Measurements from ENCODE around the gene GALNS. TPM values are rescaled to one million over a fixed set of nuclear protein-coding genes. Genes with fewer than 3 reads are reported as not detected.

GALNS gene
- total RNA-seq, 1 experiment from 2014 or later = 62.3 TPM

GRCh38 chr16:88854306-88855111 is 2.2 kb downstream of the GALNS start:
- no peaks in the 10 kb centered on the region for H3K9me2 ChIP-seq (ENCODE audit: insufficient read depth)
- no peaks in the 10 kb centered on the region for H4K20me1 ChIP-seq (ENCODE audit: insufficient read depth)
- ChIA-PET POLR2A (ENCODE audit: unreplicated experiment) (no interaction called here), CTCF (no interaction called here)
- 0 out of 2 replicates have a peak, but pooled peaks cover 7% of the 10 kb centered on the region for H3K79me2 ChIP-seq (ENCODE audit: low read depth)
- TF ChIP-seq, protein P1, sequence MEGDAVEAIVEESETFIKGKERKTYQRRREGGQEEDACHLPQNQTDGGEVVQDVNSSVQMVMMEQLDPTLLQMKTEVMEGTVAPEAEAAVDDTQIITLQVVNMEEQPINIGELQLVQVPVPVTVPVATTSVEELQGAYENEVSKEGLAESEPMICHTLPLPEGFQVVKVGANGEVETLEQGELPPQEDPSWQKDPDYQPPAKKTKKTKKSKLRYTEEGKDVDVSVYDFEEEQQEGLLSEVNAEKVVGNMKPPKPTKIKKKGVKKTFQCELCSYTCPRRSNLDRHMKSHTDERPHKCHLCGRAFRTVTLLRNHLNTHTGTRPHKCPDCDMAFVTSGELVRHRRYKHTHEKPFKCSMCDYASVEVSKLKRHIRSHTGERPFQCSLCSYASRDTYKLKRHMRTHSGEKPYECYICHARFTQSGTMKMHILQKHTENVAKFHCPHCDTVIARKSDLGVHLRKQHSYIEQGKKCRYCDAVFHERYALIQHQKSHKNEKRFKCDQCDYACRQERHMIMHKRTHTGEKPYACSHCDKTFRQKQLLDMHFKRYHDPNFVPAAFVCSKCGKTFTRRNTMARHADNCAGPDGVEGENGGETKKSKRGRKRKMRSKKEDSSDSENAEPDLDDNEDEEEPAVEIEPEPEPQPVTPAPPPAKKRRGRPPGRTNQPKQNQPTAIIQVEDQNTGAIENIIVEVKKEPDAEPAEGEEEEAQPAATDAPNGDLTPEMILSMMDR (conservative IDR thresholded peaks at IDR 0.05) = no peak
- no peak for TF ChIP-seq EZH2 (IDR thresholded peaks at IDR 0.05; ENCODE audit: low read depth)
- no peak for DNase-seq
- no peaks in the 10 kb centered on the region for H3F3A ChIP-seq (ENCODE audit: insufficient read depth, low read depth)
- H3K4me2 ChIP-seq = no peak overlapping the region
- no TSS peak for BruUV-seq (replicated peaks)
- no peaks in the 10 kb centered on the region for H3K27me3 ChIP-seq (ENCODE audit: insufficient read depth, low read depth)
- intact Hi-C loops (cut with micrococcal nuclease; ENCODE audit: unreplicated experiment) = loop anchor here (10.0 kb wide), 1 partner anchor 70 kb away; no protein-coding TSS in a partner anchor
- H3K36me3 ChIP-seq (ENCODE audit: low read depth) = no peaks in the 10 kb centered on the region
- H3K4me1 ChIP-seq (replicated peaks; ENCODE audit: insufficient read depth) = peaks cover 5% of the 10 kb centered on the region
- no peak overlapping the region for H3K4me3 ChIP-seq
- H3K27ac ChIP-seq = no peak overlapping the region
- no peak overlapping the region for H2AFZ ChIP-seq
- H3K9me3 ChIP-seq (ENCODE audit: insufficient read depth, low read depth) = no peaks in the 10 kb centered on the region

- intact Hi-C loops (cut with micrococcal nuclease; ENCODE audit: unreplicated experiment) = loop anchor here (10.0 kb wide), 1 partner anchor 71 kb away; no protein-coding TSS in a partner anchor
- ChIA-PET CTCF (interaction anchor here (0.9 kb wide), 1 partner anchor 219 kb away, joined by 6 read pairs; no protein-coding TSS in a partner anchor), POLR2A (ENCODE audit: unreplicated experiment) (no interaction called here)
These were observed 3.3 kb downstream of the GALNS start for GRCh38 chr16:88853325-88853941.

GRCh38 chr16:88851616-88852015 is 5.1 kb downstream of the GALNS start:
- POLR2A ChIA-PET (ENCODE audit: unreplicated experiment) = no interaction called here
- TF ChIP-seq, protein P1 (conservative IDR thresholded peaks at IDR 0.05) = no peak
- TF ChIP-seq EZH2 (IDR thresholded peaks at IDR 0.05; ENCODE audit: low read depth) = no peak

More at GRCh38 chr16:88853325-88853941, 3.3 kb downstream of the GALNS start:
- Histone ChIP-seq H3K27me3 (ENCODE audit: insufficient read depth, low read depth) (no peaks in the 10 kb centered on the region), H3K36me3 (ENCODE audit: low read depth) (no peaks in the 10 kb centered on the region), H3K27ac (no peak overlapping the region), H3F3A (ENCODE audit: insufficient read depth, low read depth) (no peaks in the 10 kb centered on the region), H3K9me2 (ENCODE audit: insufficient read depth) (no peaks in the 10 kb centered on the region), H3K4me2 (no peak overlapping the region), H4K20me1 (ENCODE audit: insufficient read depth) (no peaks in the 10 kb centered on the region), H2AFZ (no peak overlapping the region), H3K9me3 (ENCODE audit: insufficient read depth, low read depth) (no peaks in the 10 kb centered on the region), H3K4me3 (no peak overlapping the region), H3K4me1 (replicated peaks; ENCODE audit: insufficient read depth) (peaks cover 5% of the 10 kb centered on the region), H3K79me2 (ENCODE audit: low read depth) (0 out of 2 replicates have a peak, but pooled peaks cover 7% of the 10 kb centered on the region)
- TF ChIP-seq EZH2 (IDR thresholded peaks at IDR 0.05; ENCODE audit: low read depth) = no peak
- TF ChIP-seq, protein P1 (conservative IDR thresholded peaks at IDR 0.05) = no peak
- no peak for DNase-seq
- no TSS peak for BruUV-seq (replicated peaks)

More at GRCh38 chr16:88851616-88852015, 5.1 kb downstream of the GALNS start:
- Histone ChIP-seq H3K9me2 (ENCODE audit: insufficient read depth) (no peaks in the 10 kb centered on the region), H3F3A (ENCODE audit: insufficient read depth, low read depth) (no peaks in the 10 kb centered on the region), H3K4me1 (replicated peaks; ENCODE audit: insufficient read depth) (no peaks in the 10 kb centered on the region), H4K20me1 (ENCODE audit: insufficient read depth) (no peaks in the 10 kb centered on the region), H3K9me3 (ENCODE audit: insufficient read depth, low read depth) (no peaks in the 10 kb centered on the region), H3K27me3 (ENCODE audit: insufficient read depth, low read depth) (no peaks in the 10 kb centered on the region), H3K4me3 (no peak overlapping the region), H2AFZ (no peak overlapping the region), H3K79me2 (ENCODE audit: low read depth) (no peaks in the 10 kb centered on the region), H3K27ac (no peak overlapping the region), H3K36me3 (ENCODE audit: low read depth) (no peaks in the 10 kb centered on the region), H3K4me2 (no peak overlapping the region)
- intact Hi-C loops (cut with micrococcal nuclease; ENCODE audit: unreplicated experiment) = loop anchor here (10.0 kb wide), 1 partner anchor 73 kb away; no protein-coding TSS in a partner anchor
- no TSS peak for BruUV-seq (replicated peaks)
- CTCF ChIA-PET = no interaction called here
- DNase-seq = no peak
